IMR-90 (cell line): ENCODE measurements around the gene OSTM1.

Experiments
- CEBPB ChIP-seq: IDR thresholded peaks from 2 replicates; pipeline ENCODE4 v1.6.1; 2012; ENCODE audit warnings: low read depth, low read length, improper control_type of control experiment
- CHD1 ChIP-seq: IDR thresholded peaks from 2 replicates; pipeline ENCODE4 v1.6.1; 2012; ENCODE audit warnings: low read depth, low read length, improper control_type of control experiment
- CTCF ChIP-seq: conservative IDR thresholded peaks from 2 replicates; pipeline ENCODE4 v1.5.1; 2012; ENCODE audit warnings: mild to moderate bottlenecking, low read depth, low read length, improper control_type of control experiment
- FOS ChIP-seq: fragments of 150-350 bp; IDR thresholded peaks from 2 replicates; pipeline ENCODE4 v1.6.1; 2016; ENCODE audit warnings: low read depth, low read length
- MAFK ChIP-seq: IDR thresholded peaks from 2 replicates; pipeline ENCODE4 v1.6.1; 2012; ENCODE audit warnings: low read depth, low read length, improper control_type of control experiment
- MAZ ChIP-seq: IDR thresholded peaks from 2 replicates; pipeline ENCODE4 v1.6.1; 2012; ENCODE audit warnings: low read depth, mild to moderate bottlenecking, low read length, improper control_type of control experiment, moderate library complexity, borderline replicate concordance
- MXI1 ChIP-seq: IDR thresholded peaks from 2 replicates; pipeline ENCODE4 v1.6.1; 2012; ENCODE audit warnings: low read depth, mild to moderate bottlenecking, low read length, moderate library complexity, borderline replicate concordance
- POLR2A ChIP-seq: IDR thresholded peaks from 2 replicates; pipeline ENCODE4 v1.6.1; 2012; ENCODE audit warnings: mild to moderate bottlenecking, low read depth, low read length
- RAD21 ChIP-seq: IDR thresholded peaks from 2 replicates; pipeline ENCODE4 v1.6.1; 2012; ENCODE audit warnings: low read length, improper control_type of control experiment
- RFX5 ChIP-seq: IDR thresholded peaks from 2 replicates; pipeline ENCODE4 v1.8.0; 2012; ENCODE audit warnings: low read depth, mild to moderate bottlenecking, low read length, moderate library complexity
- SMC3 ChIP-seq: fragments of 150-350 bp; IDR thresholded peaks from 2 replicates; pipeline ENCODE4 v1.6.1; 2016; ENCODE audit warnings: low read depth, mild to moderate bottlenecking, antibody characterized with exemption, low read length, moderate library complexity

DNA sequence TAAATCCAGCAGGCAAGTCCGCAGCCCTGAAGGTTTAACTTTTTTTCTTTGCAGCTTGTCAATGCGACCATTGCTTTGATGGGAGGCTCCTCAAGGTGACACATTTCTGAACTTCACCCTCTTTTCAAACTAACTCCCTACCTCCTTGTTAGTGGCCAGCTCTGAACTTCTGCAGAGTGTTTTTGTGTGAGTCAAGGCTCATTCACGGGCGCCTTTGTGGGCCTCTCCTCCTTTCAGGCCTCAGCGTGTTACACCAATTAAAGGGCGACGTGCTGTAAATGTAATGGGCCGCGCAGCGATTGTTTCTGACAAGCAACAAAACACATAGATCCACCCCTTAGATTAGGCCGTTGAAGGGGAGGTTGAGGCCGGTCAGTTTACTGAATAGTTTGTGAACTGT is 45.8 kb upstream of the OSTM1 start:
- TF ChIP-seq MAZ (no peak), CTCF (no peak), FOS (no peak), POLR2A (no peak), SMC3 (no peak), RAD21 (no peak), MAFK (no peak), RFX5 (no peak), MXI1 (no peak), CHD1 (no peak), CEBPB (no peak)
